Activated CD4-positive, alpha-beta T cell treated with anti-CD3 and anti-CD28 coated beads, Interleukin-2, amount 50 U/mL, for 24 hours (primary cell): ENCODE results near the gene RGS1.

Source experiments
- DNase-seq, 2 donors: peaks; one replicate each; pipeline ENCODE4 v3.0.0-alpha.2; 2020; ENCODE audit warnings: low read depth in 1 of 2, low spot score in 1 of 2

RGS1 gene

DNA sequence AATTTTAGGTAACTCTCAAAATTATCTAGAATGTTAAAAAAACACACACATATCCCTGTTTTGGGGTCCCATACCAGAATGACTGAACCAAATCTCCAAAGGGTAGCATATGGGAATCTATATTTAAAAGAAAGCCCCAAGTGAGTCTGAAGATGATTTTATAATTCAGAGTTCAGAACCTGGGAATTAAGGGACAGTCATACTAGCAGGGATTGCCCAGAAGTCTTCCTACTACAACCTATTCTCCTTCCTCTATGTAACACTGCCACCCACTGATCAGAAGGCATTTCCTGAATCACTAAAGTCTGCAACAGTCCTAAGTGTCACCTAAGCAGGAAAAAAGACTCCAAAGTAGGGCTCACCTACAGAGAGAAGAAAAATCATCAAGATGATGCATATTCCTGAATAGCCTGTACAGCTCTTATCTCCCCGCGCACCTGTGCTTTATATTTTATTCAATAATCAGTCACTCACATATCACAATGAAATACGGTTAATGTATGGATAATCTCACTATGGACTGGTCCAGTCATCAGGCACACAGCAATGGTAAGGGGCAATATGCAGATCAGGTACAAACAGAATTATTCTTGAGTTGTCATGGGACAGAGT is 4.9 kb downstream of the RGS1 start:
- DNase-seq = no peak

DNA sequence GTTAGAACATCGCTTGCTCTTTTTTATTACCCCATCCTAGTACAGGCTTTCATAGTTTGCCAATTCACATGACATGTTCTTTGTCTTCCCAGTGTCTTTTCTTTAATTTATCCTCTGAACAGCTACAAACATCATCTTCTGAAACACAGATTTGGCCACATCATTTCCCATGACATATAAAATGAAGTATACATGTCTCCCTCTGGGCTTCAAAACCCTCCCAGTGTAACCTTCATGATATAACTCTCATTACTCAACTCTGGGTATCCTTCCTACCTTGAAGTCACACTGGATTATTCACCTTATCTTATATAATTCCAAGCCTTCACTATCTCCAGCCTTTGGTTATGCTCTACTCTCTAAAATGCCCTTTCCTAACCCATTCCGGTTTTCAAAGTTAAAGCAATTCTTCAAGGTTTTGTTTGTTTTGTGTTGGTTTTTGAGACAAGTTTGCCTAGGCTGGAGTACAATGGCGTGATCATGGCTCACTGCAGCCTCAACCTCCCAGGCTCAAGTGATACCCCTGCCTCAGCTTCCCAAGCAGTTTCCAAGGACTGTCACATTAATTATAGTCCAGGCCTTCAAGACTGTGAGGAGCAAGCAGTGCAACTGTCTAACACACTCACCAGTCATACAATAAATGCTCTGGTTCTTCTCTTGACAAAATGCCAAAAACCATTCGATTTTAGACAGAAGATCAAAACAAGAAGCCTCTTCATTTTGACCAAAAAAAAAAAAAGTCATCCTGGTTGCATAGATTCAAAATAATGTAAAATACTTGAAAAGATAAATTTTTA is 5.8 kb downstream of the RGS1 start:
- no peak for DNase-seq

DNA sequence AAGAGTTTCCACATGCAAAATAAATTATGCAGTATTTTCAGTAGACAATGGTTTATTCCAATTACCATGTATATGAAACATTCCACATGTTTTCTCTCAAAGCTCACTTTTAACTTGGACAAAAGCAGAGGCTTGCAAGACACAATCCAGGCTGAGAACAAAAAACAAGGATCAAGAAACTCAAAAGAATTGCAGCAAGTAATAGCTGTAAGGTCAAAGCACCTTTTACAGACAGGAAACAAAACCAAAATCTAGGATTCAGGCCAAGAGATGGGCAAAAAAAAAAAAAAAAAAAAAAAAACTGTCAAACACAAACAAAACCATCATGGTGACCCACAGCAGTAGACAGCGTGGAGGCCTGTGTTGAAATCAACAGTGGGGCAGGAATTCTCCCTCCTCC is 9.3 kb downstream of the RGS1 start:
- no peak for DNase-seq

DNA sequence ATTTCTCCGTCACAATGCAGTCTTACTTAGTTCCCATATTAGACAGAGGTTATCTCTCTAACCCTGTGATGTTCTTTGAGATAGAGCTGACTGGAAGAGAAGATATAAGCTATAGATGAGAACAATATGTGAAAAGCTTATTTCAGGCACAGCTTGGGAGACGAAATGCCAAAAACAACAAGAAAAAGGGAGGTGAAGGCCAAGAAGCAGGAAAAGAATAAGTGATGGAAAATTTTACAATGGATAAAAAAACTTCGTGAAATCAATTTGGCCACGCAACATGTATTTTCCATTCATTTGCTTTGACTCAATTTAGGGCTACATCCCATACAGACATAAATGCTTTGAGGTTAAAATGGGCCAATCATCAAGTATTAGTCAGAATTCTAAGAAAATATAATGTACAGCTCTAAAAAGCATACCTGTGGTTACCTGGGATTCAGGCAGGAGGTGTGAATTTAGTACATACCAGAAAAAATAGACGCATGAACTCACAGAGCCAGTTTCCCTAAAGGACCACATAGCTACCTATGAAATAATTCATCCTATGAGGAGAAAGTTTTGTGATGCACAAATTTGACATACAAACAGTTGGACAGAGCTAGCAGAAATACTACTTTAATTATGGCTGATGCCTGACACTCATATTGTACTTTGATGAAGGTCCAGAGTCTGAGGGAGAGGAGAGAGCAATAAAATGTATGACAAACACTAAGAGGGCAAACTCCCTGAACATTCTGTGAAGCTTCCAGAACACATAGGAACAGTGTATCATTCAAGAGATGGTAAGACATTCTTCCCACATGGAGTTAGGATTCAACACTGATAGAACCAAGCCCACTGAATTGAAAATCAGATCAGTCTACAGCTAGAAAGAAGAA is 12.1 kb downstream of the RGS1 start:
- no peak for DNase-seq

DNA sequence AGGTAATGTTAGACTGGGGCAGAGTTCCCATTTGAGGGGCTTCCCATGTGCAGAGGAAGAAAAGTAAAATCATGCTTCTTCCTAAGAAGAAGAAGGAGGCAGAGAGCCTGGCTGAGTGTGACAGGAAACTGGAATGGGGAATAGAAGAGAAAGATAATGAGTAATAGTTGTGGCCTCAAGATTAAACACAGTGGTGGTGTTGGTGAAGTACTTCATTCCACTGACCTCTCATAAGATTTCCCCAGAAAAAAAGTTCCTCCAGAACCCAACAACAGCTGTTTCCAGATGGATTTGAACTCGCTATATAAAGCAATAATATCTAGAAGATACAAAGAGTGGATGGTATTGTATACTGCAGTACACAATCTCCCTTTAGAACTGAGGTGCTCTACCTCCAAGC is 13.0 kb downstream of the RGS1 start:
- no peak for DNase-seq

DNA sequence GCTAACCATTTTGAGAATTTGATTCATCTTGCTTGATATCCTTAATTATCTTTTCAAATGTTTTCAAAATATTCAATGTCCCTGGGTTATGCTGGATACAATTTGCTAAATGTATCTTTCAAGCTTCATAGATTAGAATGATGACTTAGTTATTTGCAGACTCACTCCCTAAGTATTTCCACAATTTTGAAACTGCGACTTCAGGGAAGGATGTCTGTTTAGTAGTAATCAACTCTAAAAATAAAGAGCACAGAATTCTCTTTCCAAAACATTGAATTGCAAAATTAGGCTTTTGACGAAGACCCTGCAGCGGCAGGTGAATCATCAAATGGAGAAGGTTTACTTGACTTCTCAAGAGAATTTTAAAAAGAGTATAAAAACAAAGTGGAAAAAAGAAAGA is 14.2 kb downstream of the RGS1 start:
- no peak for DNase-seq

DNA sequence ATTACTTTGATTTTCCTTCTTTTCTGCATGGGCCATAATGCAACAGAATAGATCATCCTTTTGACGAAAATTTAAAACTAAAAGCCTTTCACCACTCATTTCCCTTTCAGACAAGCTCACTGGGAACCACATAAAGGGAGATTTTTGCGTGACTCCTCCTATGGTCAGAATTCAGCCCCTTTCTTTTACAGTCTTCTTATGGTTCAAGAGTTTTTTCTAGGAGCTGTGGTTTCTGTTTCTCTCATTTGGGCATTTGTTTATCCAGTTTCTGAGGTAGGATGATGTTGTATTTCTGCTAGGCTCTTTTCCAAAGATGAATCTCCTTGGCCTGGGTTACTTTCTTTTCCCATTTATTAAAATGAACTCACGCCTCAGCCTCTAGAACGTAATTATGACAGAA is 16.9 kb downstream of the RGS1 start:
- DNase-seq = no peak

DNA sequence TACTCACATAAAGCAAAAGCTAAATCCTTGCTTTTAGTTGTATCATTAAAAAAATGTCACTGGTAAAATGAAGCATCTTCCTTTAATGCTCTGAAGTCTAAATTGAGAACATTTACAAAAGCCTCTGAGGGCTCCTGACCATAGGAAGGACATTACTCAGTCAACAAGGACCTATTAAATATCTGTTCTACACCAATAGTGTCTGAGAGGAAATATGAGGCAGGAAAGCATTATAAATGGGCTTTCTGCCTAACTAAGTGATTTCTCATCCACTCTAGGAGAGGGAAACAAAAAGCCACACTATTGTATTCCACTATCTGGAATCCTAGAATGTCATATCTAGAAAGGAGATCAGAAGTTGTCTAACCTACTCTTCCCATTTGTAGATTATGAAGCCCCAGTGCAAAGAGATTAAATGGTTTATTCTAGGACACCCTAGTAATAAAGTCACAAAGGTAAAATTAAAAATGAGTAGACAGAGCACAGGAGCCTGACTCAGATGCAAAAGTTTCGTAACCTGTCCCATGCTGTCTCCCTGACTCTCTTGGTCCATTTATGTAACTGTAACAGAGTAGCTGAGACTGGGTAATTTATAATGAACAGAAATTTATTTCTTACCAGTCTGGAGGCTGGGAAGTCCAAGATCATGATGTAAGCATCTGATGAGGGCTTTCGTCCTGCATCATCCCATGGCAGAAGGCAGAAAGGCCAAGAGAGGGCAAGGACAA is 17.6 kb downstream of the RGS1 start:
- no peak for DNase-seq

DNA sequence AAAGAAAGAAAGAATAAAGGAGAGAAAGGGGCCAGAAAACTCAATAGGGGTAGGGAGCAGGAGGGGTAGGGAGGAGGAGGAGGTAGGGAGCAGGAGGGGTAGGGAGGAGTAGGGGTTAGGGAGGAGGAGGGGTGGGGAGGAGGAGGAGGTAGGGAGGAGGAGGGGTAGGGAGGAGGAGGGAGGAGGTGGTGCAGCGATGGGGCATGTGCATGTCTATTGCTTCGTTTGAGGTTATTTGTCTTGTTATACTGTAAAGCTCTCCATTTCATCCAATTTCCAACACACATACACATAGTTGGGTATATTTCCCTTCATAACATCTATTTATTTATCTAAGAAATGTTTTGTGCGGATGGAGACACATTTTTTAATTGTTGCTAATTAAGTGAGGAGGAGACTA is 19.7 kb downstream of the RGS1 start:
- no peak for DNase-seq

DNA sequence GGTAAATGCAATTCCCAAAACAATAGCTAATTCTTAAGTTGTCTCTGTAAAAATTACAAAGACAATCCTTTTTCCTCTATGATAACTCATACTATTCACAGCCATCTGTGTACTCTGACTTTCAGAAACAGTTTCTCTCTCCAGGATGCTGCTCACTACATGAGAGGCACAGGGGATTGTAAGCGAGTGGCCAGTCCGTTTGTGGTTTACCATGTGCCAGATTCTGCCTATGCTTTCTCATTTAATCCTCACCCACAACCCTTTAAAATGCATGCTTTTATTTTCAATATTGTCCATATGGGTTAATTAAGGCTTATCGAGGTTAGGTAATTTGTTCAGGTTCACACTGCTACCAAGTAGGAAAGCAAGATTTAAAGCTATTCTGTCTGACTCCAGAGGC is 23.0 kb downstream of the RGS1 start:
- no peak for DNase-seq

DNA sequence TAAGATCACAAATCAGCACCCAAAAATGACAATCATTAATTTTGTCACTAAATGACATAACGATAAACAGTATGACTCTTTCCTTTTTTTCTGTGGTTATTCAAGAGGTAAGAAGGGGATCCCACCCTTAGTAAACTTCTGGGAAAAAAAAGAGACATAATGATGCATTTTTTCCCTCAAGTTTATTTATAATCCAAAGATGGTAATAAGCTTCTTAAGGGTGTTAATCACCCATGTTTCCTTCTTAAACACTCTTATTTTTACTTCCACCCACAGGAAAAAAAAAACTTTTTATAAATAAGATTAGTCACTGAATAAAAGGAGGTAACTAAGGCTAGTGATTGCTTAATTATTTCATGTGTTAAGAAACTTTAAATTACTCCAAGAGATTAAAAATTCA is 24.7 kb downstream of the RGS1 start:
- DNase-seq = no peak

DNA sequence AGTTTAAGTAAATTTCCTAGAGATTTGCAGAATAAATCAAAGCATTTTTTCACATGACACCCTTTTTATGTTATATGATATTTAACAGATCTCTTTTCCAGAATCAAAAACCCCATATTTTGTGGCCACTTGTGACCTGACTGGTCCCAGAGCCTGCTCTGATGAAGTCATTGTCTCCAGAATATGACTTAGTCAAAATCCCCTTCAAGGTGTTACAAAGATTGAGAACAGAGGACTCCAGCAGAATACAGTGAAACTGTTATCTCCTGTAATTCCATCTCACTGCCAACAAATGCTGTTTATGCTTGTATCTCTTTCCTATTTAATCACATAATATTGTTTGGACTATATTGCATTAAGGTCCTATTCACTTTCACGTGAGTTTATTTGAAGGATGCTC is 25.6 kb downstream of the RGS1 start:
- no peak for DNase-seq

DNA sequence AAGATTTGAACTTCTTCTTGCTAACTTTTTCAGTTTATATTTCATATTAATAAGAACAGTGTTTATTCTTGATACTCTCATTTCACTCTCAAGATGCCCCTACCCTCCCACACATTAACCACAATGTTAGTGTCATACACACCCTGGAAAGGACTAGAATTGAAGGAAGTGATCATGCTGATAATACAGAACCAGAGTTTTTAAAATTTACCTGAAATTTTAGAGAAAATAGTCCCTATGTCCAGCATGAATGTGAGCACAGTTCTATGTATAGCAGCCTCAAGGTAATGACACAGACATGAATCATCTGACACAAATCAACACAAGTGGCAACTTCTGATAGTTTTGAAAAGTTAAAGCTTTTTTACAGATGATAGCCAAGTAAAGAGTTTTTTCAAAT is 26.0 kb downstream of the RGS1 start:
- DNase-seq = no peak

DNA sequence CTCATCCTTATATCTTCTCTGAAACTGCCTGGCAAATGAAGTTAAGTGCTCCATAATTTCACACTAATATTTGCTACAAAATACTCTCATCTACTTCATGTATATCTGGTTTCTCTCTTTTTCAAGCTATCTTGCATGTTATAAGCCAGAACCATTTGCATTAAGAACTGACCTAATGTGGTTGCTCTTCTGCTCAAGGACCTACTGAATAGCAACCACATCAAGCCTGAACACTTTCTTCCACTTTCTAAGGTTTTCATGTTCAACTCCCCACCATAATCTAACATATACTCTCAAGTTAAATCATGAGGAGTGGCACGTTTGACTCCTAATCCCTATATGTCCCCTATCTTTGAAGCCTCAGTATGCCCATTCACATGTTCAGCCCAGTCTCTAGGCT is 27.2 kb downstream of the RGS1 start:
- DNase-seq = no peak

DNA sequence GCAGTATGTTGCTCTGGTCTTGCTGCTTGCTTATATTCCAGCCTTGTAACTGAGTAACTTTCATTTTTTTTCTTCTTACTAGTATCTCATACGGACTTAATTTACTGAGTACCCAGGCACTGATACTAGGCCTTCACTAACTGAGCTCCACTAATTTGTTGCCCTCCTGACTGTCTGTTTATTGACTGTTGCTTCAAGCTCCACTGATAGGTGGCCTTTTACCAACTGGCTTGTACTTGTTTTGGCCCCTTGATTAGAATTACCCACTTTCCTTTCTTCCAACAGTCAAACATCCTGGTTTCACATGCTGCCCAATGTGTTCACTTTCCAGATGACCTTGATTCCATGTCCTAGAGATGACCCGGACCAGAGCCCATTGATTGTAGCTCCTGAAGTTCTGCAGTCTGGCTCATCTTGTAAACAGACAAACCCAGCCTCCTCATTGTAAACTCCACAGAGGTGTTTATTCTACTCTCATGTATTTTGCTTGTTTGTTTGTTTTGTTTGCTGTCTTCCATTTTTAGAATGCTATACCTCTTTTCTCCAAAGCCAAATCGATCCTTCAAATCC is 27.7 kb downstream of the RGS1 start:
- DNase-seq = no peak

DNA sequence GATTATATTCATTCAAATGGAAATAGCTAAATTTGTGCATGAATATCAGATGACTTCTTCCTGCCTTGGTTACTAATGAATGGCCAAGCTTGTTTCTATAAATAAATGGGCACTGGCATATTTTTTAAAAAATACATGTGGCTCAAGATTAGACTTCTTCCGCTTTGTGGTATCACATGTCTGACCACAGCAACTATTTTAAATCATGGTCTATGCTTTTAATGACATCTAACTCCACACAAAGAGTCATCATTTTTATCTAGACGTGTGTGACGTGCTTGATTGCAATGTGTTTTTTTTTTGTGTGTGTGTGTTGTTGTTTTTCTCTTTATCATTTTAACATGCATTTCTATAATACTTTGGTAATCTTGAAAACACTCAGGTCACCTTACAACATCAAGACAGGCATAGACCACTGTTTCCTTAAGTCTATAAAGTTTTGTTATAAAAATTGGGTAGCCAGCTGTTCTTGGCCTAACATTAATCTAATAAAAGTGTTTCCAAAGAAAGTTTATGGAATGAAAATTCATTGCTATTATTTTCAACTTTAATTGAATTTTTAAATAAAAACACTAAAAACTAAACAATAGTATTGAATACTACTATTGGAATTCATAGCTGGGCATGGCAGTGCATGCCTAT is 29.5 kb downstream of the RGS1 start:
- DNase-seq = no peak

DNA sequence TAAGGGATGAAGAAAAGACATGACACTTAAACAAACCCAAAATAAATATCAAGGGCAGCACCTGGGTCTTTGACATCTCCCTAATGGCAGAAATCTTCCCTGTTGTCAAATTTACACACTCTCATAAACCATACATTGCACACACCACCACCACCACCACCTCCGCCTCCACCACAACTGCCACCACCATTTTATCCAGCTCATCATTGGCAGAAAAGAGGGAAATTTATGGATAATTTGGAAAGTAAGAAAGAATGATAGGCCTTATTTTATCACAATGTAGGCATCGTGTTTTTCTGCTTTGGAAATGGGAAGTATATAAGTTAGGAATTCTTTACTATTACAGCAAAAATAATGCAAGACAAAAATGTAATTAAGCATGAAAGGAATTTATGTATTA is 33.1 kb downstream of the RGS1 start:
- DNase-seq = no peak

DNA sequence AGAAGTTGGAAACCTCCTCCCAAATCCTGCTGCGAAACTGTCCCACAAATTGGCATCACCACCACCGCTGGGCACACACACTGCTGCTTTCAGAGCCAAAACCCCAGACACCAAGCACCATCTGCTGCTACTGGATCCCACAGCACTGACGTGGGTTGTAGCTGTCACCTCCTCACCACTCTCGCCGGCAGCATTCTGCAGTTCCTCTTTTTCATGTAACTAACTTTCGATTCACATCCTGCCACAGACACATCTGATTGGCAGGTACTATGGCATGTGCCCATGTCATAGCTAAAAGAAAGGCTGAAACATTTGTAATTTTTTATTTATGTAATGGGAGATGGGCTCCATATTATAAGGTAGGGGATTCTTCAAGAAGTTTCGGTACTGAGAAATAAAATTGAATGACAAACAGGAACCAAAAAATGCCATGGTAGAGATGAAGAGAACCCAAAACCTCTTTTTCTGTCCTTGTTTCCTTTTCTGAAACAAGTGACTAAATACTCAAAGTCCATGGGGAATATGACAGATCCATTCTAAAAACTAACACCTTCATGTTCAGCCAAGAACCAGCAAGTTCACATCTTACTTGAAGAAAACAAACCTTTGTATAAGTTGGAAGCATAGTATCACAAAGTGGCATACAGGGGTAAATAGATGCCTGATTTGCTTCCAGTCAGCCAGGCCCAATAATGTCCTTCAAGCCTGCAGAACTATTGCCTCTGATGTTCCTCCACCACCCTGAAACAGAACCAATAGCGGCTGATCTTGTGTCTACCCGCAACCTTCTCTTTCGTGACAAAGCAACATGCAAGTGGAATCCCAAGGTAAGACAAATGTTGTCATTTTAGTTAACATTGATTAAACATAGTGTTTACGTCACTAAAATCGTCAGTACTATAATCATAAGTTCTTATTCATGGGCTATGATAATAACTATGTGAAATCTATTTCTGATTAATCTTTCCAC is 33.8 kb downstream of the RGS1 start:
- peak in 1 of 2 donors; percentile 32 for DNase-seq

DNA sequence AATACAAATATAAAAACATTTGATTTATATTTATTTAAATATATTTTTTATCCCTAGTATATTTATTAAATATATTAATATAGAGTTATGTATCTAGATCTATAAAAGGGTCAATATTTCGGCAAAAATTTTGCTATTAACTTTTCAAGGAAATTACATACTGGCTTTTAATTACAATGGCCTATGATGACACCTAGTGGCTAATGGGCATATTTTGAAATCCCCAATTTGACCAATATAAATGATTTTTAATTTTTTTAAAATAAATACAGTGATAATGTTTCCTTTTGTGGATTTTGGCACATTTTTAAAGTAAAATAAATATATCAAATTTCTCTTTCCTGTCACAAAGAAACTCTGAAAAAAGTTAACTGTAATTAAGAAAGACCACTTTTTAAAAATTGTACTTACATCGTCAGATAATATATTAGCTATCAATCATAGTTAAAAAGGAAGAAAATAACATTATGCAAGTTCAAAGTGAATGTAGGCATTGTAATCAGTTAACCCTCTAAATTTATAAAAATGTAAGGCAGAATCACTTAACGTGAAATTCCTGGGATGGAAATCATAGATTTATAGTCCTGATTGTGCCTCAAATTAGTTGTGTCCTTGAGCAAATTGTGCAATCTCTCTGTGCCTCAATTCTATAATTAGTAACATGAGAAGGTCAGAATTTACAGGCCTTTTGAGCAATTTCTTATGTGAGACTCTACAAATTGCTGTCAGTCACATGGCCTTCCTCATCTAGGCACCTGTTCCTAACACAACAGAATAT is 34.7 kb downstream of the RGS1 start:
- no peak for DNase-seq
